HG03378 (cell line): ENCODE results near the gene C1QTNF9B.
"Not testable (repeated sequence)": the region's sequence is repeated elsewhere in the genome, so short reads cannot be mapped to it uniquely, and the experiment has no call there.

Experiments
- ATAC-seq: cut with Tn5 transposase; IDR thresholded peaks from one replicate; pipeline ENCODE4 v1.9.1; 2021; ENCODE audit warnings: mild to moderate bottlenecking, moderate library complexity; ENCODE audit not compliant: unreplicated experiment

C1QTNF9B gene

GRCh38 chr13:23894746-23895145, 2.6 kb downstream of the C1QTNF9B start:
- ATAC-seq, result not testable (repeated sequence)

DNA sequence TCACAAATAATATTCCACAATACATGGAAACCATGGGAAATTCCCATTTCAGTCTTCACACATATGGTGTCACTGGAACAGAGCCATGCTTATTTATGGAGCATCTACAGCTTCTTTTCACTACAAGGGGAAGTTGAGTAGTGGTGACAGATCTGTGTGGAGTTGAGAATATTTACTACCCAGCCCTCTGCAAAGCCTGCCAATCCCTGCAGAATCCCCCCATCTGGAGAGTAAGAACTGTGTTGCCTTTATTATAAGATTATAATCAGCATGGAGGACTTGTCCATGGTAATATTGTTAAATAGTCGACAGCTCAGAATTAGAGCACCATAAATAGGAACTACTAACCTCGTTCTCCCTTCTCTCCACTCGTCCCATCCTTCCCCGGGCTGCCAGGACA, 3.5 kb downstream of the C1QTNF9B start:
- not testable (repeated sequence) for ATAC-seq

- no peak for ATAC-seq
Observed at GRCh38 chr13:23889615-23890607, 7.4 kb downstream of the C1QTNF9B start.

- ATAC-seq, result peak; percentile 87
Observed at GRCh38 chr13:23888658-23889614, 8.4 kb downstream of the C1QTNF9B start, which contains the start of gene MIPEP. MIPEP (minus strand) TSS chr13:23889400; CDS start chr13:23889320, 80 bp downstream.

- not testable (repeated sequence) for ATAC-seq
Observed at GRCh38 chr13:23884361-23884760, 12.9 kb downstream of the C1QTNF9B start.

DNA sequence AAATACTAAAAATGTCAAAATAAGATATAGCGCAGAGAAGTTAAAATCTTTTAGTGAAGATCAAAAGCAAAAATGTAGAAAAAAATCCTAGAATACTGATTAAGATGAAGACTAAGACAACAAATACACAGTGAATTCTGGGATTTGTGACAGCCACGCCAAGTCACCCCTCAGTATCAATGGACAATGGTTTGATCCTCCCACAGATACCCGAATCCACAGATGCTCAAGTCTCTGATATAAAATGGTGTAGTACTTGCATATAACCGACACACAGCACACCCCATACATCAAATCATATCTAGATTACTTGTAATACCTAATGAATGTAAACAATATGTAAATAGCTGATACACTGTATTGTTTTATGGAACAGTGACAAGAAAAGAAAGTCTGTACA, 14.0 kb downstream of the C1QTNF9B start:
- no peak for ATAC-seq

DNA sequence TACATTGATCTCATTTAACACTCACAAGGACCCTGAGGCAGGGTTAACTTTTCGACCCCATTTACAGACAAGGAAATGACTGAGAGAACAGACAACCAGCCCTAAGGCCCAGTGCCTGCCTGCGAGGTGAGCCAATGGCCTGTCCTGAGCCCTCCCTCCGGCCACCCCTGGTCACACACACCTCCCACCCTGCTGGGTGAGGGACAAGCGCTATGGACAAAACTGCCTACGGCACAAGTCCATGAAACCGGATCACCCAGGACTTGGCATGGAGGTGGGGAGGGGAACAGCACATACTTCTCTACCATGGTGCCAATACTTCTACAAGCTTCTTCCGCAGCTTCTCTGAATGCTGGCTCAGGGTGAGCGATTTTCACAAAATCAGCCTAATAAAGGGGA, 15.9 kb downstream of the C1QTNF9B start:
- ATAC-seq, result not testable (repeated sequence)

- not testable (repeated sequence) for ATAC-seq
Observed at GRCh38 chr13:23880493-23881401, 16.6 kb downstream of the C1QTNF9B start.

DNA sequence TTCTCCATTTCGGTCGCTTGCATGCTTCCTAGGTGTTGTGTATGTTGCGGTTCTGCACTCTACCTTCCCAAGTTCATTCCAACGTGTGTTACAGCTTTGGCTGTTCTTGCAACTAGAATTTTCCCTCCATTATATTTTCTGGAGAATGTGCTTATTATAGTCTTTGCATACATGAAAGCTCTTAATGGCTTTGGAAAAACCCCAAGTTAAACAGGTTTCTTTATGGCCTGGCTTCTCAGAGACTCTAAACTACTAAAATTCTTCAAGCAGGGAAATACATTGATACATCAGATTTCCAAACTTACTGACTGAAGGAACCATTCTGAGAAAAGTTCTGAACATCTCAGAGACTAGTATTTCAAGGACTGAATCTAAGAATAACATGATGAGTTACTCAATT, 20.0 kb downstream of the C1QTNF9B start:
- ATAC-seq, result no peak

- no peak for ATAC-seq
Observed at GRCh38 chr13:23876265-23876664, 21.0 kb downstream of the C1QTNF9B start.

GRCh38 chr13:23871616-23872220, 25.6 kb downstream of the C1QTNF9B start:
- ATAC-seq, result no peak

- ATAC-seq, result no peak
Observed at GRCh38 chr13:23870356-23871140, 26.8 kb downstream of the C1QTNF9B start.

DNA sequence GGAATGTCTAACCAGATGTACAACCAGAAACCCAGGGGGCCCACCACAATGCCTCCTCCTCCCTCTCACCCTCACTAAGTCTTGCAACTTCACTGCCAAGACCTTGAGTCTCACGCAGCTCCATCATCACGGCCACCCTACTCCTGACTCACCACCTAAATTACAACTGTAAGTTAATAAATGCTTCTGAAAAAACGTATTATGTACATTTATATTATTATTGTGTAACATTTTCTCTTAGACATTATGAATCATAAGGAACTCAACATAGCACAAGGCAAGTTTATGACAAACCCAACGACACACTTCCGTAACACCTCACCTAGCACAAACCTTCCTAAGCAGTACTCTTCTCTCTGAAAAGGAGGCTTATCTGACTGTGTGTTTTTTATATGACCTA, 28.8 kb downstream of the C1QTNF9B start:
- ATAC-seq, result no peak

- no peak for ATAC-seq
Observed at GRCh38 chr13:23867027-23867491, 30.2 kb downstream of the C1QTNF9B start.

DNA sequence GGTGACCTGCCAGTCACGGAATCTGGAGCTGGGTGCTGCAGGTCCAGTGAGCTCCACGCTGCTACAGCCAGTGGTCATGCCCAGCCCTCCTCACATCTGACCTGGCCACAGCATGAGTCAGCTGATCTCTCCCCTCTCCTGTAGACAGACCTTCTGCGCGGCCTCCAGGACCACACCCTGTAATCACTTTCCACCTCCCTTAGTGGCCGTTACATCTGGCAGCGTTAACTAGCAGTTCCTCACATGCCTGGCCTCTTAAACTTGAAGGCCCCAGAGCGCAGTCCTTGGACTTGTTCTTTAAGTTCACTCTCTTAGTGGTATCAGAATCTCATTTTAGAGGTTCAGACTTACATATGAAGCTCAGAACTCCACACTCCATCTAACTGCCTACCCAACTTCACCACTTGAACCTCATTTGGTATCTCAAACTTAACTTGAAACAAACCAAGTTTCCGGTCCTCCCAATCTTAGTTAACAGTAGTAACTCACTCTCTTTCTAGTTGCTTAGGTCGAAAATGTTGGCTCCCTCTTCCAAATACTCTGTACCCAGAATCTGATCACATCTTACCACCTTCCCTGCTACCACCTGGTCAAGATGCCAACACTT, 30.8 kb downstream of the C1QTNF9B start:
- ATAC-seq, result no peak

GRCh38 chr13:23865906-23866305, 31.4 kb downstream of the C1QTNF9B start:
- ATAC-seq, result no peak

DNA sequence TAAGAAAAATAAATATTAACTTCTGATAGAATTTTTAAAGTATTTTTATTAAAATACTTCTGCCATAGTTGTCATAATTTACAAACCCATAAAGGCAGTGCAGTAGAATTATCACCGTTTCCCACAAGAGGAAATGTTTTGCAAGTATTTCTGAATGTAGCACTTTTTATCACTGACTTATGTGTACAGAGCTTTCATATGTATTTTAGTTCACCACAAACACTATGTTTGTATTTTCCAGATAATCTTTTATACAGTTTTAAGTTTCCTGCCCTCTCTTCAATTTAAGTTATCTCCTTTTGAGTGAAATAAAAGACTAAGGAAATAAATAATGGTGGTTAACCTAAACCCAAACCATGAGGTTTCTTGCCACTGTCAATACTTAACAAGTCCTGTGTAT, 32.3 kb downstream of the C1QTNF9B start:
- no peak for ATAC-seq

GRCh38 chr13:23861310-23861709, 36.0 kb downstream of the C1QTNF9B start:
- ATAC-seq, result no peak
